ENCODE data around the gene TMEM154.

GRCh38 chr4:152684587-152684986, 4.8 kb upstream of the TMEM154 start:
- TF ChIP-seq, protein P1, sequence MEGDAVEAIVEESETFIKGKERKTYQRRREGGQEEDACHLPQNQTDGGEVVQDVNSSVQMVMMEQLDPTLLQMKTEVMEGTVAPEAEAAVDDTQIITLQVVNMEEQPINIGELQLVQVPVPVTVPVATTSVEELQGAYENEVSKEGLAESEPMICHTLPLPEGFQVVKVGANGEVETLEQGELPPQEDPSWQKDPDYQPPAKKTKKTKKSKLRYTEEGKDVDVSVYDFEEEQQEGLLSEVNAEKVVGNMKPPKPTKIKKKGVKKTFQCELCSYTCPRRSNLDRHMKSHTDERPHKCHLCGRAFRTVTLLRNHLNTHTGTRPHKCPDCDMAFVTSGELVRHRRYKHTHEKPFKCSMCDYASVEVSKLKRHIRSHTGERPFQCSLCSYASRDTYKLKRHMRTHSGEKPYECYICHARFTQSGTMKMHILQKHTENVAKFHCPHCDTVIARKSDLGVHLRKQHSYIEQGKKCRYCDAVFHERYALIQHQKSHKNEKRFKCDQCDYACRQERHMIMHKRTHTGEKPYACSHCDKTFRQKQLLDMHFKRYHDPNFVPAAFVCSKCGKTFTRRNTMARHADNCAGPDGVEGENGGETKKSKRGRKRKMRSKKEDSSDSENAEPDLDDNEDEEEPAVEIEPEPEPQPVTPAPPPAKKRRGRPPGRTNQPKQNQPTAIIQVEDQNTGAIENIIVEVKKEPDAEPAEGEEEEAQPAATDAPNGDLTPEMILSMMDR (IDR thresholded peaks at IDR 0.05) = no peak
- TF ChIP-seq POLR2A (IDR thresholded peaks at IDR 0.05) (no peak), EP300 (IDR thresholded peaks at IDR 0.05) (no peak), POLR2AphosphoS5 (IDR thresholded peaks at IDR 0.05) (no peak)
